Osteoblast (primary cell): ENCODE data around the gene C11orf86. TPM values are rescaled to one million over a fixed set of nuclear protein-coding genes. Genes with fewer than 3 reads are reported as not detected.
"Not testable (repeated sequence)": the region's sequence is repeated elsewhere in the genome, so short reads cannot be mapped to it uniquely, and the experiment has no call there.

Source experiments
- DNase-seq: peaks from one replicate; pipeline ENCODE4 v3.0.0; 2011; ENCODE audit warnings: low spot score, mixed read lengths; ENCODE audit not compliant: insufficient read length; ENCODE audit errors: missing footprints
- H2AFZ ChIP-seq: 2 replicates; pipeline ENCODE4 v1.6.0; 2011; ENCODE audit warnings: mild to moderate bottlenecking, low read length
- H3K27ac ChIP-seq: 2 replicates; pipeline ENCODE4 v1.5.1; 2011; ENCODE audit warnings: mild to moderate bottlenecking, low read depth, low read length, moderate library complexity
- H3K27me3 ChIP-seq: 2 replicates; pipeline ENCODE4 v1.6.0; 2012; ENCODE audit warnings: mild to moderate bottlenecking, control low read depth, inconsistent platforms, low read length, moderate library complexity; ENCODE audit not compliant: insufficient read depth
- H3K36me3 ChIP-seq: 2 replicates; pipeline ENCODE4 v1.5.1; 2011; ENCODE audit warnings: mild to moderate bottlenecking, low read length, control low read depth, moderate library complexity; ENCODE audit not compliant: insufficient read depth
- H3K4me1 ChIP-seq: 2 replicates; pipeline ENCODE4 v1.5.1; 2011; ENCODE audit warnings: mild to moderate bottlenecking, low read length, control low read depth, moderate library complexity; ENCODE audit not compliant: insufficient read depth
- H3K4me2 ChIP-seq: 2 replicates; pipeline ENCODE4 v1.6.0; 2011; ENCODE audit warnings: mild to moderate bottlenecking, low read length; ENCODE audit not compliant: insufficient read depth
- H3K4me3 ChIP-seq: fragments of 200-600 bp; sonication (generic); 3 replicates; pipeline ENCODE4 v1.5.1; 2012; ENCODE audit warnings: mild to moderate bottlenecking, low read length, inconsistent platforms; ENCODE audit not compliant: insufficient read depth
- H3K79me2 ChIP-seq: 2 replicates; pipeline ENCODE4 v1.6.0; 2012; ENCODE audit warnings: mild to moderate bottlenecking, low read length, control low read depth, inconsistent platforms; ENCODE audit not compliant: insufficient read depth
- H3K9me3 ChIP-seq: 2 replicates; pipeline ENCODE4 v1.5.1; 2011; ENCODE audit warnings: low read depth, low read length, control low read depth
- H4K20me1 ChIP-seq: 2 replicates; pipeline ENCODE4 v1.6.0; 2012; ENCODE audit warnings: mild to moderate bottlenecking, low read length, control low read depth; ENCODE audit not compliant: insufficient read depth
- total RNA-seq: library from RNA; depleted of rRNA; stranded (reverse); fragments of >200 nt; gene quantifications from 2 replicates; pipeline ENCODE4 v1.2.3, GENCODE V29; 2012
- TF ChIP-seq, protein P1 (sequence below): IDR thresholded peaks from 2 replicates; pipeline ENCODE4 v1.5.1; 2011; ENCODE audit warnings: mild to moderate bottlenecking, low read depth, low read length, moderate library complexity; ENCODE audit errors: extremely low read depth

Gene C11orf86
- total RNA-seq, 1 donor: not detected

DNA sequence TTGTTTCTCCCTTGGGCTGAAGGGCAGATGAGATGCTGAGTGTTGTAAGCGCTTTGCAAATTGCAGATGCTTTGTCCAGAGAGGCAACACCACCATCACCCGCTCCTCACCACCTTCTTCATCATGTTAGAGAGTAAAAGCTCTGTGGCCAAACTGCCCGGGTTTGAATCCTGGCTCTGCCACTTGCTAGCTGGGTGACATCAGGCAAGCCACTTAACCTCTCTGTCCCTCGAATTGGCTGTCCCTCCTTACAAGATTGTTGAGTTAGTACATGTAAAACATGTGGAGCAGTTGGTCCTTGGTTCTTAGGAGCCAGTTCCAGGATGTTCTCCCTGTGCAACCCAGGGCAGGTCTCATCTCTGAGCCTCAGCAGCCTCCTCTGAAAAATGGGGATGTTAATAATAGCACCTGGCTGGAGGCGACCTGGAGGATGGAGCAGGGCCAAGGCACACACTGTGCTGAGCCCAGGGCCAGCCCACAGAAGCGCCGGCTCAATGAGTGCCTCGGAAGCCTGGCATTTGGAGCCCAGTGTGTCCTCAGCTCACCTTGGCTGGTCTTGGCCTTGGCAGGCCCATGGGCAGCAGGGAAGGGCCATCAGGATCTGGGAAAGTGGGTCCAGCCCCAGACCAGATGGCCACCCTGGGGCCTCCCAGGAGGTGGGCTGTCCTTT lies 10.5 kb downstream of the C11orf86 start:
- Histone ChIP-seq H3K79me2 (no peaks in the 10 kb centered on the region), H3K4me2 (no peak overlapping the region), H3K4me1 (peaks cover 18% of the 10 kb centered on the region), H3K27ac (no peak overlapping the region), H3K36me3 (no peaks in the 10 kb centered on the region), H4K20me1 (no peaks in the 10 kb centered on the region), H3K4me3 (no peak overlapping the region), H3K9me3 (no peaks in the 10 kb centered on the region), H2AFZ (no peak overlapping the region), H3K27me3 (no peaks in the 10 kb centered on the region)
- DNase-seq: peak; percentile 68
- TF ChIP-seq, protein P1, sequence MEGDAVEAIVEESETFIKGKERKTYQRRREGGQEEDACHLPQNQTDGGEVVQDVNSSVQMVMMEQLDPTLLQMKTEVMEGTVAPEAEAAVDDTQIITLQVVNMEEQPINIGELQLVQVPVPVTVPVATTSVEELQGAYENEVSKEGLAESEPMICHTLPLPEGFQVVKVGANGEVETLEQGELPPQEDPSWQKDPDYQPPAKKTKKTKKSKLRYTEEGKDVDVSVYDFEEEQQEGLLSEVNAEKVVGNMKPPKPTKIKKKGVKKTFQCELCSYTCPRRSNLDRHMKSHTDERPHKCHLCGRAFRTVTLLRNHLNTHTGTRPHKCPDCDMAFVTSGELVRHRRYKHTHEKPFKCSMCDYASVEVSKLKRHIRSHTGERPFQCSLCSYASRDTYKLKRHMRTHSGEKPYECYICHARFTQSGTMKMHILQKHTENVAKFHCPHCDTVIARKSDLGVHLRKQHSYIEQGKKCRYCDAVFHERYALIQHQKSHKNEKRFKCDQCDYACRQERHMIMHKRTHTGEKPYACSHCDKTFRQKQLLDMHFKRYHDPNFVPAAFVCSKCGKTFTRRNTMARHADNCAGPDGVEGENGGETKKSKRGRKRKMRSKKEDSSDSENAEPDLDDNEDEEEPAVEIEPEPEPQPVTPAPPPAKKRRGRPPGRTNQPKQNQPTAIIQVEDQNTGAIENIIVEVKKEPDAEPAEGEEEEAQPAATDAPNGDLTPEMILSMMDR: no peak

DNA sequence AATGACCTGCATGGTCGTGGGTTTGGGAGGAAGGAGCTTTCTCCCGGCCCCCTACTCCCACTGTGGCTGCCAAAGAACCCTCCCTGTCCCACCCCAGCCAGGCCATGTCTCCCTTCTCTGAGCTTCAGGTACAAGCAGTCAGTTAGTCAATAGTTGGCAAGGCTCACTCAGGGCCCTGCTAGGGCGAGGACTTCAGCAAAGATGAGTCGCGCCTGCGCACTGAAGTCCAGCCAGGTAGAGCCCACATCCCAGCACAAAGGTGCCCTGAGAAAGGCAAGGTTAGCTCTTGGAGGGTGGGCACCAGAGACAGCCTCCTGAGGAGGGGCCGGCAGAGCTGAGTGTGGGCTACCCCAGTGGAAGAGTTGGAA lies 11.1 kb downstream of the C11orf86 start:
- peak; percentile 14 for DNase-seq
- Histone ChIP-seq H4K20me1 (no peaks in the 10 kb centered on the region), H3K4me1 (peaks cover 18% of the 10 kb centered on the region), H3K4me2 (no peak overlapping the region), H3K36me3 (no peaks in the 10 kb centered on the region), H3K79me2 (no peaks in the 10 kb centered on the region), H3K9me3 (no peaks in the 10 kb centered on the region), H3K27ac (no peak overlapping the region), H2AFZ (no peak overlapping the region), H3K4me3 (no peak overlapping the region), H3K27me3 (no peaks in the 10 kb centered on the region)
- TF ChIP-seq, protein P1: no peak

DNA sequence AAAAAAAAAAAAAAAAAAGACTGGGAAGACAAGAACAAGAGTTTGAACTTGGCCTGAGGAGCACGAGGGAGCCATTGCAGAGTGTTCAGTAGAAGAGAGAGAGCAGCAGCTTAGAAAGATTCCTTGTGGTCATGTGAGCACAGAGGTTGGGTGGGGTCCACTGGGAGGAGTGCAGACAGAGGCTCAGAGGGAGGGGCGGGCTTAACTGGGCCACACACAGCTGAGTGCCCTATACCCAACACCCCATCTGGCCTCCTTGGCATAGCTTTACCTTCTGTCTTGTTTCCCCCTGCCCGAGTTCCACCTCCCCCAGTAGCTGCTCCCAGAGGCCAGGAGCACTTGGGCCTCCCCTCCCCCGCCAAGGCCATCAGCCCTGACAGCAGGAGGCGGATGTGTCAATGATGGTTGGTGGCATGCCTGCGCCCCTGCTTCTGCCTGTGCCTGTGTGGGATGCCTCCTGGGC lies 12.1 kb downstream of the C11orf86 start:
- Histone ChIP-seq H3K36me3 (no peaks in the 10 kb centered on the region), H3K4me1 (peaks cover 9% of the 10 kb centered on the region), H3K79me2 (no peaks in the 10 kb centered on the region), H3K4me3 (no peak overlapping the region), H3K9me3 (no peaks in the 10 kb centered on the region), H3K27me3 (no peaks in the 10 kb centered on the region), H2AFZ (no peak overlapping the region), H4K20me1 (no peaks in the 10 kb centered on the region), H3K27ac (no peak overlapping the region), H3K4me2 (no peak overlapping the region)
- peak; percentile 76 for DNase-seq
- TF ChIP-seq, protein P1: no peak

DNA sequence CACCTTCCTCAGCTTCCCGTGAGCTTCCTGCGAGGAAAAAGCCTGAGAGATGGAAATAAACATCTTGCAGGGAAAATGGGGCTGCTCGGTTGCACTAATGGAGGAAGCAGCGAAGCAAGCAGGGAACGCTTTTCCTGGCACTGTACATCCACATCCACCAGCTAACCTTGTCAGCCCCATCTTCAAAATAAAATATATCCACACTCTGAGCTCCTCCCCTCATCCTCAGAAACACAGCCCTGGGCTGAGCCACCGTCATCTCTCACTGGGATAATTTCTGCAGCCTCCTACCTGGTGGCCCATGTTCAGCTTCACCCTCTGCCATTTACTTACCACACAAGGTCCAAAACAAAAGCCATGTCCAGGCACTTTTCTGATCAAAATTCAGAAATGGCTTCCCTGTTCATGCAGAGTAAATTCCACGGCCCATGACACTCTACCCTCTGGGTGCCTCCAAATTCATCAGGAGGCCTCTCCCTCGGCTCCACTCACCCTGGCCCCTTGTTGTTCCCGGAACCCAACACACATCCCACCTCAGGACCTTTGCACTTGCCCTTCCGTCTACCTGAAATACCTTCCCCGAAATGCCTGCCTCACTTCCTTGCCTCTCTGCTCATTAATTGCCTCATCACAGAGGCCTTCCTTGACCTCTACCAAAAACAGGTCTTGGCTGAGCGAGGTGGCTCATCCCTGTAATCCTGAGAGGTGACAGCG lies 13.0 kb downstream of the C11orf86 start:
- no peak overlapping the region for H3K4me2 ChIP-seq
- TF ChIP-seq, protein P1: no peak
- no peak overlapping the region for H2AFZ ChIP-seq

GRCh38 chr11:66988741-66989140 lies 13.6 kb downstream of the C11orf86 start:
- H4K20me1 ChIP-seq, H2AFZ ChIP-seq, H3K79me2 ChIP-seq, H3K27ac ChIP-seq, H3K4me2 ChIP-seq, DNase-seq, H3K36me3 ChIP-seq, H3K4me3 ChIP-seq, H3K4me1 ChIP-seq, H3K9me3 ChIP-seq, H3K27me3 ChIP-seq: not testable (repeated sequence)

More for the DNA sequence above, 13.0 kb downstream of the C11orf86 start:
- no peaks in the 10 kb centered on the region for H3K36me3 ChIP-seq
- no peaks in the 10 kb centered on the region for H3K79me2 ChIP-seq
- no peak overlapping the region for H3K27ac ChIP-seq
- peaks cover 7% of the 10 kb centered on the region for H3K4me1 ChIP-seq
- H4K20me1 ChIP-seq: no peaks in the 10 kb centered on the region
- H3K4me3 ChIP-seq: no peak overlapping the region
- no peaks in the 10 kb centered on the region for H3K9me3 ChIP-seq
- DNase-seq: peak; percentile 84
- H3K27me3 ChIP-seq: no peaks in the 10 kb centered on the region

DNA sequence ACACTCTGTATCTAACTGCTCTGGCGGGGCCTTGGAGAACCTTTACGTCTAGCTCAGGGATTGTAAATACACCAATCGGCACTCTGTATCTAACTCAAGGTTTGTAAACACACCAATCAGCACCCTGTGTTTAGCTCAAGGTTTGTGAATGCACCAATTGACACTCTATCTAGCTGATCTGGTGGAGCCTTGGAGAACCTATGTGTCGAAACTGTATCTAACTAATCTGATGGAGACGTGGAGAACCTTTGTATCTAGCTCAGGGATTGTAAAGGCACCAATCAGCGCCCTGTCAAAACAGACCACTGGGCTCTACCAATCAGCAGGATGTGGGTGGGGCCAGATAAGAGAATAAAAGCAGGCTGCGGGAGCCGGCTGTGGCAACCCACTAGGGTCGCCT lies 14.3 kb downstream of the C11orf86 start:
- H3K9me3 ChIP-seq, H3K4me3 ChIP-seq: not testable (repeated sequence)

More for the DNA sequence above, 14.3 kb downstream of the C11orf86 start:
- not testable (repeated sequence) for H3K4me1 ChIP-seq, H2AFZ ChIP-seq, H3K27ac ChIP-seq, H3K4me2 ChIP-seq, H3K27me3 ChIP-seq, H4K20me1 ChIP-seq, DNase-seq, H3K79me2 ChIP-seq, H3K36me3 ChIP-seq
